NCI-H82 treated with DMSO at 0.1 percent for 48 hours (cell line): Measurements from ENCODE around the gene ARF6.
A peak's percentile ranks its signal among the peaks of the same experiment; 100 is the strongest.
"Not testable (repeated sequence)": the region's sequence is repeated elsewhere in the genome, so short reads cannot be mapped to it uniquely, and the experiment has no call there.

Source experiments
- DNase-seq: peaks from one replicate; lab custom pipeline; 2025; ENCODE audit not compliant: unreplicated experiment; lab: John Stamatoyannopoulos, UW

The ARF6 gene

DNA sequence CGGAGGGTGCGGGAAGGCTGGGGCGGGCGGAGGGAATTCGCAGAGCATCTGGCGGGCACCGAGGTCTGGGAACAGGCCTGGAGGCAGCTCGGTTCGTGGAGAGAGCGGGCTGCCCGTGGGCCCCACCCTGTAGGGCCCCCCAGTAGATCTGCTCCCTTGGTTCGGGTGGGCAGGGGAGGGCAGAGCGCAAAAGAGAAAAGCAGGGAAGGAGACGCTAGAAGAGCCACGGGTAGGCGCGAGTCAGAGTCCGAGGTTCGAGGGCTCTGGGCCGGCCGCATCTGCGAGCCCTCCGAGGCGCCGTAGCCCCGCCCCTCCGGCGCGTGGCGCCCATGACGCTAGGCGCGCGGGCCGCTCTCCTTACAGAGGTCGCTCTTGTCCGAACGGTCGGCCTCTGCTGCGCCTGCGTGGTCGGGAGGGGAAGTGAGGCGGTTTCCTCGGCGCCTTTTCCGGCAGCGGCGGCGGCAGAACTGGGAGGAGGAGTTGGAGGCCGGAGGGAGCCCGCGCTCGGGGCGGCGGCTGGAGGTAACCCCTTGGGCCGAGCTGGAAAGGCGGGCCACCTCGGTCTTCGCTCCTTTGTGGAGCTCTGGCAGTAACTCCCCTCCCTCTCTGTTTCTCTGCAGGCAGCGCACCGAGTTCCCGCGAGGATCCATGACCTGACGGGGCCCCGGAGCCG, at the start of gene ARF6:
Gene ARF6, plus strand, starts transcription at position 447 of the 673 bp plus-strand sequence. CDS start 655 bp downstream, outside the sequence.
- DNase-seq, result peak; percentile 75

DNA sequence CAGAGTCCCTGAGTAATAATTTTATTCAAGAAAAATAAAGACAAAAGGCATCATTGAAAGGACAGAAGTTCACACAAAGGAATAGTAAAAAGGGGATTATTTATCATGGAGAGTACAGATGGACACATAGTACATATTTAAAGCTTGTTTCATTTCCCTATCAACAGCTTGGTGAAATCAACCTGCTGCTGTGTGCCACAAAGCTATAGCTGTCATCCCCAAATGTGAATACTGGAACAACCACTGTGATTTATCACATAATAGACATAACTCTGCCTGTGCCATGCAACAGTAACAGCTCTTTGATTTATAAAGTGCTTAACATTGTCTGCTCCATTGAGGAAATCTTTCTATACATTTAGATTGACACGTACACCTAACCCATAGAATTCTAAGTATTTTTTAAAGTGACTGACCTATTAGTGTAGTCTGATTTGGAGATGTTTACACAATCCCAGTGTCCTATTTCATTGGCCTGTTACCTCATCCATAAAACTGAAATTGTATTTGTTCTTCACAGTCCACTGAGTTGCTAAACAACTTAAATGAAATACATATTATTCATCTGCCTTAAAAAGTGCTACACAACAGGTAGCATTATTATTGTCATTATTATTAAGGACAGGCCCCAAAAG, 43.6 kb upstream of the ARF6 start:
- DNase-seq, result no peak

DNA sequence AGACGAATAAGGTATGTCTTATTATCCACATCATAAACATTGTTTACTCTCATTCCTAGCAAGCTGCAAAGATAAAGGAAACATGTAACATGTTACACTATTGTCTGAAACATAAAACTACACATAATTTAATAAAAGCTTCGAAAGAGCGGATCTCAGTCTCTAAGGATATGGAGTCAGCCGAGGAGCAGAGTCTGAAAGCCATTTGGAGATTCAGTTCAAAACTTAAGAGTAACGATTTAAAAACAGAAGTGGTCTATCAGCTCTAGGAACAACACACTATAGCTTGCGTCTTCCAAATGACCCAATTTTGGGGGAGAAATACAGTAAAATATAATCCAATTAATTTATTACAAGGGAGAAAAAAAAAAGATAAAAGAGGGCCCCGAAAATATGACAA, 41.1 kb upstream of the ARF6 start:
- DNase-seq, result no peak

DNA sequence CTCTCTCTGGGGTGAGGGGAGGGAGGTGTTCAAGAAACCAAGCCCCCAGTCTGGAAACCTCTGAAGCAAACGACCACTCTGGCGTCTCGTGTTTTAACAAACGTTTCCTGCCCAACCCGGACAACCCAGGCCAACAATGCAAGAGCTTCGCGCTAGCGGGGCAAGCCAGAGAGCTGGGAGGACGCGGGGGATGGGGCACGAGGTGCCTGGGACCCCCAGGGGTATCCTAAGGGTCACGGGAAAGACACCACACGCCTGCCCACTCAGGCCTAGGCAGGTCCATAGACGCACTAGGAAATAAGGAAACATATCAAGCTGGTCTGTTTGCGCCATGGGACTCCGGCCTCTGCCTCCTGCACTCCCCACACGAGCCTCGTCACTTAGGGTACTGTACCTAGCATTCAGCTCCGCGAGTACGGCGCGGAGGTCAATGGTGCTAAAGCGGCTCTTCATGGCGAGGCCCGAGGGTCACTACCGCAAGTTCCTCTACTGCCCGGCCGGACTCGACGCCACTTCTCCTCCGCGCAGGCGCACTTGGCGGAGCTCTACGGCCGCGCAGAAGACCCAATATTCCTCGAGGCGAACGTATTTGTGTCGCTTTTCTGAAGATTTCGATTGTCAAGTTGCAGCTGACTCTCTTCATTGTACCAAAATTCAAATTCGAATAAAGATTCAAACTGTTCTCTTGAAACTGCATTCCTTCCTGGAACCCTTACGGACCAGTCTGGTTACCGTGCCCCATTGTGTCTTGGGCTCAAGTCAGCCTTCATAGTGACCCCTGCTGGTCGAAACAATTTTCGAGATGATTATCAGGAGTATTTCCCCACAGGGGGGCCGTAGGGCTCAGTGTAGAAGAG, 40.4 kb upstream of the ARF6 start, which contains the start of gene NEMF:
Gene NEMF, minus strand, starts transcription at position 488 of the 857 bp plus-strand sequence. Its CDS starts 35 bp downstream, at position 453.
- peak; percentile 84 for DNase-seq

DNA sequence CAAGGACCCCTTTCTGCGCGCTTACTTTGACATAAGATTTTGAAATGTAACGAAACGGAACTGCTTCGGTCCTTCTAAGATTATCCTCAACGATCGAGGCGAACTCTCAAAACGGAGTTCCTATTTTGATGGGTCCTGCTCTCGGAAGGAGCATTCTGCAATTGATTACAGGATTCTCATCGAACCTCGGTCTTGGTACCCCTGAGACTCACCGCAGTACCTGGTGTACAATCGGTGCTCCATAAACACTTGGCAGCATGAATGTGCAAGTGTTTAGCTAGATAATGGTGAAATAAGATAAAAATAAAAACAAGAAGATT, 39.8 kb upstream of the ARF6 start:
- no peak for DNase-seq

DNA sequence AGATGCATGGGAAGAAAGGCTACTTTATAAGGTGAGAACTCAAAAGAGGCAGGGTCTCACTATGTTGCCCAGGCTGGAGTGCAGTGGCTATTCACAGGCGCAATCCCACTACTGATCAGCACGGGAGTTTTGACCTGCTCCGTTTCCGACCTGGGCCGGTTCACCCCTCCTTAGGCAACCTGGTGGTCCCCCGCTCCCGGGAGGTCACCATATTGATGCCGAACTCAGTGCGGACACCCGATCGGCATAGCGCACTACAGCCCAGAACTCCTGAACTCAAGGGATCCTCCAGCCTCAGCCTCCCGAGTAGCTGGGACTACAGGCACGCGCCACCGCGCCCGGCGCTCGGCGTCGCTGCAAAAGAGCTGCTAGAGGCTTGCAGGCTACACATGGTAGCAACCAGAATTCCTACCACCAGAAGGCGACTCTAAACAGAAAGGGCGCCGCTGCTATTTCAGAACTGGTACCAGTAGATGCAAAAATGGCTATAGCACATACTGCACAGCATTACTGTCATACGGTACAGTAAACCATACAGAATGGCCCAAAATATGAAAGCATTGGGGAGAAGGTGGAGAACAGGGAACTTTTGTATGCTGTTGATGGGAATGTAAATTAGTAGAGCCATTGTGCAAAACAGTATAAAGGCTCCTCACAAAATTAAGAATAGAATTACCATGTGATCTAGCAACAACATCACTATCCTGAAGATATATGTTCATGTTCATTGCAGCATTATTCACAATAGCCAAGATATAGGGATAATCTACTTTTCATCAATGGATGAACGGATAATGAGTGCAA, 39.1 kb upstream of the ARF6 start:
- DNase-seq, result peak; percentile 61

DNA sequence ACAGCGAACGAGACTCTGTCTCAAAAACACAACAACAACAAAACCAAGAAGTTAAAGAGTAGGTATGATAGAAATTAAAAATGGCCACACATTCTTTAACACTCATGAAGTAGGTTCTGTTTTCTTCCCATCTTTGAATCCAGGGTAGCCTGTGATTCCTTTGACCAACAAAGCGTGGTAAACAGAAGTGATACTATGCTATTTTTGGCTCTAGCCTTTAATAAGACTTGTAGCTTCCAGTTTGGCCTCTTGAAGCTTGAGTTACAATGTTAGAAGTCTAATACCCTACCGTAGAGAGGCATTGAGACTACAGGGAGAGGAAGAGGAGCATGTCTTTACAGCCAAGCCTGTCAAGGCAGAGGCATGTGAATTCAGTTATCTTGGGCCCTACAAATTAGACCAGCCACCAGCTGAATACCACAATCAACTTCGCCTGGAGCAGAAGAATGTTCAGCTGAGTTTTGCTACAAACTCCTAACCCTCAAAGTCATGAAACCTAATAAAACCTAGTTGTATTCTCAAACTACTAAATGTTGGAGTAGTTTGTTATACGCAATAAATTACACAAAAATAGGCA, 35.4 kb upstream of the ARF6 start:
- DNase-seq, result no peak

DNA sequence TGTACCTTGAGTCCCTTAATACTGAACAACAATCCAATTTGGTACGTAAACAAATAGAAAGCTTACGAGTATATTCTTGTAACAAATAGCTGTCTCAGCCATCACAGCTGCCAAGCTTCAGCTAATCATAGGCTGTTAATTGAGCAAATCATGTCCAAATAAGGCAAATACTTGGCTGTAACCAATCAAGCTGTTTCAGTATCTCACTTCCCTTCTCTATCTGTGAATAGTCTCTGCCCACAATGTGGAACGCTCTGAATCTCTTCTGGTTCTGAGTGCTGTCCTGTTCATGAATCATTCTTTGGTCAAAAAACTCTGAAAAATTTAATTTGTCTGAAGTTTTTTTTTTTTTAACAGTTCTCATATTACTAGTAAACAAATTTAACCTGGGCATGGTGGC, 34.5 kb upstream of the ARF6 start:
- DNase-seq, result peak; percentile 54

DNA sequence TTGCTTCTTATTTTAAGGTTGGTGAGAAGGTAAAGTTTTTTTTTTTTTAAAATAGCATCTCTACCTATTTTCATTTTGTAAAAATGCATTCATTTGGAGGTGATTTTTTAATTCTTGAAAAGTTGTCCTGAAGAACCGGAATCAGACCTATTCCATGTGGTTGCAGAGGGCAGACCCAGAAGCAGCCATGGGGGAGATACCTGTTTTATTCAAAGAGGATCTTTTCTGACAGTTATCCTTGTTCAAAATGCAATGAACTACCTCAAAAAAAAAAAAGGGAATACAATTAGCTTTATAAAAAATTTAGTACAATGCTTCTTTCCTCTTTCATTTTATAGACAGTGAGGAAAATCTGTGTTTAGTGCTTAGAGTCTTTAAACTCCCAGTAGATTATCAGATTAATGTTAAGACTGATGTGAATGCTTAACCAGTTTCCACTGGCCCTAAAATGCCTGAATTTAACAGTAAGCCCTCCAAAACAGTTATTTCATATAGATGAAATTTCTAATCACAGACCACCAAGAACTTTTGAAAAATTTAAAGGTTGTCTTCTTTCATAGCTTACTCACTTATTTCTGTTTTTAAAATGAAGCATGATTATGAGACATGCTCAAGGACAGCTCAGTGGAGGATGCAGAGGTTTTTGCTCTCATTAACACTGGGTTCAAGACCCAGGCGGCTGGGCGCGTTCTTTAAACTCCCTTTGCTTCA, 31.7 kb upstream of the ARF6 start:
- no peak for DNase-seq

DNA sequence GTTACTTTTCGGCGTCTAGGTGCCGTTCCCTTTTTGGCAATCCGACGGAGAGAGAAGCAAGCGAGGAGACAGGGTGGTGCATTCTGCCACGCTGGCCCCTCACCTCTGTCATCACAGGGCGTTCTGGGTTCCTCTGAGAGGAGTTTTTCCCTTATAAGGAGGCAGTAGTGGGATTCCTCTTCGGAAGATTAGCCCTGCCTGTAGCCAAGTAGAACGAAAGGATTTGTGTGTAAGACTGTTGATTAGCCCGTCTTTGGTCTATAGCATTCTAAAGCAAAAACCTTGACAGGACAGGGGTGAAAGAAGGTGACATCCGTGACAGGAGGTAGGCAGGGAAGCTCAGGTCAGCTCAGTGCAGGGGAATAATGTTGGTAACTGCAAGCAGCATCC, 31.2 kb upstream of the ARF6 start:
- DNase-seq, result peak; percentile 60

DNA sequence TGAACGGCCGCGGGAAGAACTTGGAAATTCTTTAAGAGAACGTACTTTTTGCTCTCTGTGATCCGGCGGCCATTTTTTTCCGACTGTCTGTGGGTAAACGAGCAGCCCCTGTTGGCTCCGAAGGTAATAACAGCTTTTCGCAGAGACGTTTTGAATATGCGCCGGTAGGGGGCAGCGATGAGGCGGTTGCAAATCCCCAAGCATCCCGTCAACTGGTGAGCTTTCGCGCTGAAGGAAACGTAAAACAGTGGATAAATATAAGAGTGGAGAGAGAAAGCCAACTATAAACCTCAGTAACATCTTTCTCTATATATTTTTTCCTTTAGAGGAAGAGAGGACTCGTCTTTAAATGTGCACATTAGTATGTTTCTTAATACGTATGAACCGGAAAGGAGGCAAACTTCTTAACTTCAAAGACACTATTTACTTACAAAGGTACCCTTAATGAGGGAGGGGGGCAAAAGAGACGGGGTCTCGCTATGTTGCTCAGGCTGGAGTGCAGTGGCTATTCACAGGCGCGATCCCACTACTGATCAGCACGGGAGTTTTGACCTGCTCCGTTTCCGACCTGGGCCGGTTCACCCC, 30.7 kb upstream of the ARF6 start:
- peak; percentile 70 for DNase-seq

DNA sequence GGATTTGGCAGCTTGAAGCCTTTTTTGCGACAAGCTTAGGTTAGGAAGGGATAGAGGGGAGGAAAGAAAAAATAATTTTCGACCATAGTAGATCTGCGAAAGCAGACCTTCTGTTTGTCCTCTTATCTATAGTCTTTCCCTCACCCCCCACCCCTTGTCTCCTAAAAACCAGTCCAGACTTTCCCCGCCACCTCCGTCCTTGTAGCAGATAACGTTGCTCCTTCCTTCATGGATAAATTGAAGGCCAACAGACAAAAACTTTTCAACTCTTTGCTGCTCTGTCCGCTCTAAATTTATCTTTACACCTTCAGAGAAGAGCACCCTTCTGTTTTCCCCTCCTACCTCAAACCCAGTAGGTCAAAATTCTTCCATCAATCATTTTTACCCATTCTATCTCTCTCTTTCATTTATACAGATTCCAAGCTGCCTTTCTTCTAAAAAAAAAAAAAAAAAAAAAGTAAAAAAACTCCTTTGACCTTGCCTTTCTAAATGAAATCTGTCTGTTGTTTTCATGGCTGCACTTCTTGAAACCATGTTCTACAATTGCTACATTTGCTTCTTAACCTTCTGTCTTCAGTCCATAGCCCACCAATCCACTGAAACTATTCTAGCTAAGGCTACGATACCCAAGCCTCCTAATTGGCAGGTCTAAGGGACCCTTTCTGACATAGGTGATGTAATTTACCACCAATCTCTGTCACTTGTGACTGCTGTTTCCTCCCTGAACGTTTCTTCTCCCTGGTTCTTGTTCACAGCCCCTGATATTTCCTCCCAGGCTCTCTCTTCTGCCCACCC, 29.2 kb upstream of the ARF6 start:
- DNase-seq, result no peak

DNA sequence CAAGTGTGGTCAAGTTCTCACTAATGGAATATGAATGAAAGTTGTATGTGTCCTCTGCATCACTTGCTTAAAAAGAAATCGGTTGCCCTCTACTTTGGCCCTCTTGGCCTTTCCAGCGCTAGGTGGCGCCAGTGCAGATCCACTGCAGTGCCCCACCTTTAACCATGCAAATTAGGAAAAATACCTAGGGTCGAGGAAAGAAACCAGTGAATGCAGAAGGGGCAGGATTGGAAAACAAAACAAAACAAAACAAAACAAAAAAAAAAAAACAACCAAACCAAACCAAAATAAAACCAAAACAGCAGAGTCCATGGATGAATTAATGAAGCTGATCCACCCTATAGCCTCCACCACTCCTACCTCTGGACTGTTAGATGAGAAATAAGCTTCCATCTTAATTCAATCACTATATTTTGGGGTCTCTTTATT, 27.4 kb upstream of the ARF6 start:
- peak; percentile 17 for DNase-seq

DNA sequence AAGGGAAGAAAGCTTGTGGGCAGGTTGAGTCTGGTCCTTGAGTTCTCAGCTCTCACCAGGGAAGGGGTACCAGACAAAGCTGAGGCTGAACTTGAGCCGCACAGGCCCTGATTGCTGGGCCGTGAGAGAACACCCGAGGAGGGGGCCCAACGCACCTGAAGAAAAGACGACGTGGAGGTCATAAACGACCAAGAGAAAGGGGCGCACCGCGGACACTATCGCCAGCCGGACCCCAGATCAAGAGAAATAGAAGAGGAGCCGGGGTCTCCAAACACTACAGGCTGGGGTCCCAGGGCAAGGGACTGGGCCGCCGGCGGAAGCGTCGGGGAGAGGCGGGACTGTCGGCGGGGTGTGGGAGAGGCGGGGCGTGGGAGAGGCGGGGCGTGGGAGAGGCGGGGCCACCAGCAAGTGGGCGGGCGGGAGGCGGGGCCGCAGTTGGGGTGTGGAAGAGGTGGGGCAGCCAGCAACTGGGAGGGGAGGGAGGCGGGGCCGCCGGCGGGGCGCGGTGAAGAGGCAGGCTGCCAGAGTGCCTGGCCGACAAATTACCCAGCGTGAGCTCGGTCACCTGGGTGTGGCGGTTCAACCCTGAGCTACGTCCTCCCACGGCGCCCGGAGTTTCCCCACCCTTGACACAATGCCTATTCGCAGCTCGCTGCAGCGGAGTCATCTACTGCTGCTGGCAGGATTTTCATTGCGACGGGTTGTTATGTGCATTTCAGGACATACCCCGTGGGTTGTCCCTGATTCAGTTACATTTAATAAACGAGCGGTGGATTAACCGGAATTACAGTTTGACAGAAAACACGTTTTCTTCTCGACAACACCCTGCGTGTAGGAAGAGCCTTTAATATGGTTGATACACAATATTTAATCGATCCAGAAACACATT, 24.8 kb upstream of the ARF6 start:
- DNase-seq, result peak; percentile 87

DNA sequence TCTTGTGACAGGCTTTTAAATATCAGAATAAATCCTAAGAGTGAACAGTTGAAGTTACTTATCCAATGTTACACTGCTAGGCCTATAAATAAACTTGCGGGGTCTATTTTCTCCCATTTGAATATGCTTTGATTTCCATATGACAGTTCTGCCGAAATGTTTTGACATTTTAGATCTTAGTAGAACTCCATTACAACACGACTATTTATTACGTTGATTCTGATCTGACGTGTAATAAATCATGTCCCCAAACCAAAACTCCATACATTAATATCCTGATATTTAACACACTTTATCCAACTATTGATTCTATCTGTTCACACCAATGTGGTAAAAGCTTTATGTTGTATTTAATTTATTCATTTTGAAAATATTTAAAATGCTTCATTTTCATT, 24.2 kb upstream of the ARF6 start:
- DNase-seq, result no peak

DNA sequence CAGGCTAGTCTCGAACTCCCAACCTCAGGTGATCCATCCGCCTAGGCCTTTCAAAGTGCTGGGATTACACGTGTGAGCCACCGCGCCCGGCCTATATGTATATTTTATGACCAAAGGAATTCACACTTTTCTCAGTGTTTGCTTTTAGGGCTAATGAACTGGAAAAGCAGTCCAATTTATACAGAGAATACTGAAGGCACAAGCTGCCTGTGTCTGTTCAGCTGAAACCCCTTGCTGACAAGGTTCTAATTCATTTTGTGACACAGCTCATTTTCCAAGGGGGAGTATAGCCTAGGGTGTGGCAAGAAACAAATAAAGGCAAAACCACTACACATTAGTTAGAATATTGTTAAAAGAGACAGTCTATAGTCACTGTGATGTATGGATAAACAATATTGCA, 22.0 kb upstream of the ARF6 start:
- DNase-seq, result no peak

DNA sequence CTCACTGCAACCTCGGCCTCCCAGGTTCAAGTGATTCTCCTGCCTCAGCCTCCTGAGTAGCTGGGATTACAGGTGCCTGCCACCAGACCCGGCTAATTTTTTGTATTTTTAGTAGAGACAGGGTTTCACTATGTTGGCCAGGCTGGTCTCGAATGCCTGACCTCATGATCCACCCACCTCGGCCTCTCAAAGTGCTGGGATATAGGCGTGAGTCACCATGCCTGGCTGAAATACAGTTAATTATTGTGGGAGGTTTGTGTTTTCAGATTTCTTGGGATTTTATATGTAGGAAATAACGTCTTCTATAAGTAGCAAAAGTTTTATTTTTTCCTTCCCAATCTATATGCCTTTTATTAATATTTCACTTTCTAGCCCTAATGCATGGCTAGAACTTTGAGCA, 19.3 kb upstream of the ARF6 start:
- not testable (repeated sequence) for DNase-seq

DNA sequence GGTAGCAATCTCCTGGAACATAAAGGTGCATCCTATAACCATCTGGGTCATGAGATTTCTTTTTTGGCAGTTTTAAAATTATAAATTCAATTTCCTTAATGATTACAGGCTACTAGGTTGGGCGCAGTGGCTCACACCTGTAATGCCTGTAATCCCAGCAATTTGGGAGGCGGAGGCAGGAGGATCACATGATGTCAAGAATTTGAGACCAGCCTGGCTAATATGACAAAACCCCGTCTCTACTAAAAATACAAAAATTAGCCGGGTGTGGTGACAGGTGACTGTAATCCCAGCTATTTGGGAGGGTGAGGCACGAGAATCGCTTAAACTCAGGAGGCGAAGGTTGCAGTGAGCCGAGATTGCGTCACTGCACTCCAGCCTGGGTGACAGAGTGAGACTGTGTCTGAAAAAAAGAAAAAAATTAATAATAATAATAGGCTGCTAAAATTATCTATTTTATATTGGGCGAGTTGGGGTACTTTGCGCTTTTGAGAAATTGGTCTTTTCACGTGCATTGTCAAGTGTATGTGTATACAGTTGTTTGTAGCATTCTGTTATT, 17.2 kb upstream of the ARF6 start:
- DNase-seq, result no peak
